GM21528 (cell line): ENCODE results near the gene SPRN.

Source experiments
- ATAC-seq: cut with Tn5 transposase; IDR thresholded peaks from one replicate; pipeline ENCODE4 v1.9.1; 2021; ENCODE audit warnings: mild to moderate bottlenecking, moderate library complexity; ENCODE audit not compliant: unreplicated experiment, low FRiP score

Gene SPRN

DNA sequence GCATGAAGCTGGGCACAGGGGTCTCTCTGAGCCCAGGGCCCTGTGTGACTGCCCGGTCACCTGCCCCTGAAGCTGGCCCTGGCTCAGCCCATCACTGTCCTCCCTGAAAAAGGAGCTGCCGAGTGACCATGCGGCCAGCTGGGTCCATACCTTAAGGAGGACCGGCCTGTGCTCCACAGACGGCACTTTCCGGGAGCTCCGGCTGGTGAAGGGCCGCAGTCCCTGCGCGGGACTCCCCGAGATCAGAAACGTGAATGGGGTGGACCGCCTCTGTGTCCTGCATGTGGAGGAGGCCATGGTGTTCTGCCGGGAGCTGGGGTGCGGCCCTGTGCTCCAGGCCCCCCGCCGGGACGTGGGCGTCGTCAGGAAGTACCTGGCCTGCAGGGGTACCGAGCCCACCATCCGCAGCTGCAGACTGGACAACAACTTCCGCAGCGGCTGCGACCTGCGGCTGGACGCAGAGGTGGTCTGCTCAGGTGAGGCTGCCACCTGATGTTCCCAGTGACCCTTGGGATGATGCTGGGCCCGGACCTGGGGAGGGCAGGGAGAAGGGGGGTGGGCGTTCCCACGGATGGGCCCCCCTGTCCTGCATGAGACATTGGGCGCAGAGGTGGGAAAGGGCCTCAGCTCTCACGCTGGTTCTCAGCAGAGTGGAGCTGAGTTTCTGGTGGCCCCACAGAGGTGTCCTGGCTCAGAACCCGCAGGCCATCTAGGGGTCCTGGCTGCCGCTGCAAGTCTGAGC, 32.8 kb upstream of the SPRN start:
- no peak for ATAC-seq

DNA sequence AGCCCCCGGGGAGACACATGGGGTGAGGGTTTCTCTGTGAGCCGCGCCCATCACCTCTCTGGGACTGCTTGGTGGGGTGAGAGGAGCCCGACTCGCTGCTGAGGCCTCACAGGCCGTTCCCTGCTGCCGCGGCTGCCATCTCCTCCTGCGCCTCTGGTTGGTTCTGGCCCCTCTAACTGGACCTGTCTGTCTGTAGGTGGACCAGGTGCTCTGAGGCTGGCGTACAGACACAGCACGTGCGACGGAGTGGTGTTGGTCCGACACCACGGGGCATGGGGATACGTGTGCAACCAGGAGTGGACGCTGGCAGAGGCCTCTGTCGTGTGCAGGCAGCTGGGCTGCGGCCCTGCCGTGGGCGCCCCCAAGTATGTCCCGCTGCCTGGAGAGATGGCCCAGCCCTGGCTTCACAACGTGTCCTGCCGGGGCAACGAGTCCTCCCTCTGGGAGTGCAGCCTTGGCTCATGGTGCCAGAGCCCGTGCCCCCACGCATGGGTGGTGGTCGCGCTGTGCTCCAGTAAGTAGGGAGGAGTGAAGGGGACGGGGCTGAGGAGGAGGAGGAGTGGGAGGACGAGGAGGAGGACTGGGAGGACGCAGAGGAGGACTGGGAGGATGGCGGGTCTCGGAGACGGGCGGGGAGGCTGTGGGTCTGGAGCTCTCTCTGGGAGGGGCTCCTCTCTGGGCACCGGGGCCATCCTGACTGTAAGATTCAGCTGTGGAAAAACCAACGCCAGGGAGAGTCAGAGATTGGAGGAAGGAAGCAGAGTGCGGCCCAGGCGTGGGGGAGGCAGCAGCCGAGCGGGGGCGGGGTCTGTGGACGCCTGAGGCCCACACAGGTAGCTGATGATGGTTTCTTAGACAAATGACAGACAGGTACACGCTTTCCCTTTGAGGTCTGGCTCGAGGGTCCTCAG, 31.9 kb upstream of the SPRN start:
- no peak for ATAC-seq

DNA sequence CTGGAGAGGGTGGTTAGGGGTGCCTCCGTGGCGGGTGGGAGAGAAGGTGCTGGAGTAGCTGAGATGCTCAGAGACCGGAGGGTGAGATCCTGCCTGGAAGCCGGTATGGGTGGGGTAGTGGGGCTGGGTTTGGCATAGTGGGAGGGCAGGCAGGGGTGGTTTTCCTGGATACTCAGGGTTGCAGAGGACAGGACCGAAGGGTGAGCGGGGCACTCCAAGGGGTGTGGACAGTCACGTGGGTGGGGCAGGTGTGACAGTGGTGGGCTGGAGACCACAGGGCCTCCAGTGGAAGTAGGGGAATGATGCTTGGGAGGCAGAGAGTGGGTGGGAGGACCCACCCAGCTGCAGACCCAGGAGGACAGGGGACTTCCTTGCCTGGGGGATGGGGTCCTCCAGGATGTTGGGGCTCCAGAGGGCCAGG, 31.2 kb upstream of the SPRN start:
- no peak for ATAC-seq

DNA sequence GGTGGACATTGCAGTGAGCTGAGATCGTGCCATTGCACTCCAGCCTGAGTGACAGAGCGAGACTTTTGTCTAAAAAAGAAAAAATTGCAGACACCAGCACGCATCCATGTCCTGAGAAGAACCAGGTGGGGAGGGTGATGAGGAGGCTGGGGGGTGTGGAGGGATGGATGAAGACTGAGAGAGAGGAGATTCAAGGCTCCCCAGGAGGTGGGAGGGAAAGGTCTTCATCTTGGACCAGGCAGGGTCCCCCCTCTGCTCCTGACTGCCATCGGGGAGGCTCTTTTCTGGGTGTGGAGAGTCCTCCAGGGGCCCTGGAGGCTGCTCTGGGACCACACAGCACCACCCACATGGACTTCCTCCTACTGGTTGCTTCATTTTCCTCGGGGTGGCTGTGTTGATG, 30.8 kb upstream of the SPRN start:
- no peak for ATAC-seq

DNA sequence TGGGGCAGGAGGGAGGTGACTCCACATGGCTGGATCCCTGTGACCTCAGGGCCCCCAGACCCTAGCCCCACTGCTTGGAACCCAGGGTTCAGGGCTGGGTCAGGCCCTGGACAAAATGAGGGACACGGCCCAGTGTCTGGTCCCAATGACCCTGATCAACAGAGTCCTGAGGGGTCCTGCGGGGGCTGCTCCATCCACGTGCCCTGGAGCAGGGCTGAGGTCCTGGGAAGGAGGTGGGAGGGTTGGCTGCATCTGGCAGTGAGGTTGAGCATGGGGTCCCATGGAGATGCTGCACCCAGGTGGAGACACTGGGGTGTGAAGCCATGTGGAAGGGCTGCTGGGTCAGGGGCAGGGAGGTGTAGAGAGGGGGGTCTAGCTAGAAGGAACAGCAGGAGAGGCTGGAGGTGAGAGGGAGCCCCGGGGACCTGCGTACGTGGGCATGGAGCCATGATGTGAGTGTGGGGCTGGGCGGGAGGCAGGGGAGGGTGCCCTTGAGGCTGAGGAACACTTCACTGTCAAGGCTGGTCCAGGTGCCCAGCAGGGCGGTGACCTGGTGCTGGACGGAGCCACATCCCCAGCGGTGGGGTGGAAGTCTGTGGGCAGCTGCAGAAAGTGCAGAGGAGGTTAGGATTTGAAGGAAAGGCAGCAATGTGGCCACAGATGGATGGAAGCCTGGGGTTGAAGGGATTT, 29.9 kb upstream of the SPRN start:
- no peak for ATAC-seq

DNA sequence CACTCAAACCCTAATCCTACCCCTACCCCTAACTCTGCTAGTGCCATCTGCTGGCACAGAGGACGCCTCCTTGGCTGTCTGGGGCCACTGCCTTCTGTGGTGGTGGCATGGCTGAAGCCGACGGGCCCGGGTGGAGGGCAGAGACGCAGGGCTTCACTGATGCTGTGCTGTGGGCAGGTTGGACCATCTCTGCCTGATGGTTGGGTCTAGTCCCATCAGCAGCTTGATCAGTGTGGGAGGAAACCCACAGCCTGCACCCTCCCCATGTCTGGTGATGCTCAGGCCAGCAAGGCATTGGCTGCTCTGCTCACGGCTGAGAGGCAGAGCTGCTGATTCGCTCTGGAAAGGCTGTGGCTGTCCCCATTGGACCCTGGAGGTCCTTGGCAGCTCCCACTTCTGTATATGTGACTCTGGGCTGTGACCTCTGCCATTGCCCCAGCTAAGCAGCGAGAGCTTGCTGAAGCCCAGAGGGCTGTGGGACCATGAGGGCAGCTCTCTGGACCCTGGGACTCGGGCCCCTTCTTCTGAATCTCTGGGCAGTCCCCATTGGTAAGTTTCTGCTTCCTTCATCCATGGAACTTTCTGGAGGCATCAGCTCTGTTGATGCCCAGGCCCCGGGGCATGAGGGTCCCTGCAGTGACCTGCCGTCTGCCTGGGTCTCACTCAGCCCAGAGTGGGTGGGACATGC, 29.2 kb upstream of the SPRN start, which contains the start of gene SCART1:
Gene SCART1, plus strand, starts transcription at position 430 of the 688 bp plus-strand sequence. Its CDS starts 53 bp downstream, at position 483.
- ATAC-seq = no peak

DNA sequence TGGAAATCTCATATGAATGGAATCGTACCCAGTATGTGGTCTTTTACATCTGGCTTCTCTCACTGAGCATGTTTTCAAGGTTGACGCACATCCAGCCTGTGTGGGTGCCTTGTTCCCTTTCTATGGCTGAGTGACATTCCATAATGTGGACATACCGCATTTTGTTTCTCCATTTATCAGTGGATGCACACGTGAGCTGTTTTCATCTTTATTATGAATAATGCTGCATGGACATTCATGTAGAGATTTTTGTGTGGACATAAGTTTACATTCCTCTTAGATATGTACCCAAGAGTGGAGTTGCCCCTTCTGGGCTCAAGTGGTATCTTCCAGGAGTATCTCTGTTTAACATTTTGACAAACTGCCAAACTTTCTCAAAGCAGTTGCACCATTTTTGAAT, 28.0 kb upstream of the SPRN start:
- no peak for ATAC-seq

DNA sequence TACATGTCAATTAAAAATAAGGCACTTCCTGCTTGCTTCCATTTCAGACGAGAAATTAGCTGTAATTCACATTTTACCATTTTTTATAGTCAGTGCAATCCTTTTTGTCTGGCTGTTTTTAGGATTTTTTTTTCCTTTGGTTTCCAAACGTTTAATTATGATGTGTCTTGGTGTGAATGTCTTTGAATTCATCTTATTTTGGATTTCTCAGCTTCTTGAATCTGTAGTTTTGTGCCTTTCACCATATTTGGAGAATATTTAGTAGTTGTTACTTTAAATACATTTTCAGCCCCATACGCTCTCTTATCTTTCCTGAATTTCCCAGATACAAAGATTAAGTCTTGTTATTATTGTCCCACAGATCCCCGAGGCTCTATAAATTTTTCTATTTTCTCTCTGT, 26.9 kb upstream of the SPRN start:
- no peak for ATAC-seq

DNA sequence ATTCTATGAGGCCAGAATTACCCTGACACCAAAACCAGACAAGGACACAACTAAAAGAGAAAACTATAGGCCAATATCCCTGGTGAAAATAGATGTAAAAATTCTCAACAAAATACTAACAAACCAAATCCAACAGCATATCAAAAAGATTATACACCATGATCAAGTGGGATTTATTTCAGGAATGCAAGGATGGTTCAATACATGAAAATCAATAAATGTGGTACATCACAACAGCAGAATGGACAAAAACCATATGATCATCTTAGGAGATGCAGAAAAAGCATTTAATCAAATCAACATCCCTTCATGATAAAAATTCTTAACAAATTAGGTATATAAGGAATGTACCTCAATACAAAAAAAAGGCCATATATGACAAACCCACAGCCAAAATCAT, 23.7 kb upstream of the SPRN start:
- ATAC-seq = no peak

DNA sequence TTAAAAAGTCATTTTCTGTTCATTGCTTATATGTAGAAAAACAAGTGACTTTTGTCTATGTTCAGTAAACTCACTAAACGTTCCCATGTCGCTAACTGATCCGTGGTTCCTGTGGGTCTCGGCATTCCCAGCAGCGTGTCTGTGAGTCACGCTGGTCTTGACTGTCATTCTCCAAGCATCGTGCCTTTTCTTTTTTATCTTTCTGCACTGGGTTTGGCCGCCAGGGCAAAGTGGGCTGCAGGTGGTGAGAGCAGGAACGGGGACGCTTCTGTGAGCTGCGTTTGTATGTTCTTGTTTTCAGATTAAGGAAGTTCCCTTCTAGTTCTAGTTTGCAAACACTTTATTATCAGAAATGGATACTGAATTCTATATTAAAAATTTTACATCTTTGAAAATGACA, 22.6 kb upstream of the SPRN start:
- ATAC-seq = no peak

DNA sequence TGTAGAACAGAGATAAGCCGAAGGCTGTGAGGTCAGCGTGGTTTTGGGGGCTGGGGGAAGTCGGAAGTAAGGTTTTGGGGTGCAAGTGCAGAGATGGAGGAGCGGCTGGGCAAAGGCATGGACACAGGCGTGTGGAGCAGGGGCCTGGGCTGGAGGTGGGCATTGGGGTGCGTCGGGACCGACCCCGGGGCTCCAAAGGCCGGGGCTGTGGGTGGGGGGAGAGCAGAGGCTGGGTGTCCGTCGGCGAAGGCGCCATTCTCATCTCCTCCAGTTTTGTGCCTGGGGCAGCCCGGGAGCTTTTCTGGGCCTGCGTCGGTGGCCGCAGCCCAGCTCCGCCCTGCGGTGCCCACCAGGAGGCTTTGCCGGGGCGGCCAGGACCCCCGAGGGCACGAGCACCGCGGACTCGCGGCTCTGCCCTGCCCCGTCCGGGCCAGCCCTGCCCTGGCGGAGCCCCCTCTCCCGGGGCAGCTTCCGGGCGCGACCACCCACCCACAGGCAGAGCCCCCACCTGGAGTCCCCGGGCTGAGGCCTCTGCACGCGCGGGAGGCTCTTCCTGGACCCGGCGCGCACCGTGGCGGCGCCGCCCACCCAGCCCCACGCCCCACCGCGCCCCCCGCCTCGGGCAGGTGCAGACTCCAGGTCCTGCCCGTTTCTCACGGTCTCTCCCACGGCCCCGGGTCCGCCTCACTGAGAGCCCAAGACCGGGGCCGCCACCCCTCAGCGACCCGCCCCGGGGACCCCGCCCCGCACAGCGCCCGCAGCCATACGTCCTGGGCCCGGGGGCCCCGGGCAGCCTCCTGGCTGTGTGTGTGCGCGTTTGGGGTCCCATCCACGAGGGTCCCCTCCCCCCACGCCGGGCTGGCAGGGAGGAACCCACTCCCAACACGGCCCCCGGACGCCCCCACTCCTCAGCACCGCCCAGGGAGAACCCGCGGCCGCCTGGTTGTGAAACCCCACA, 21.6 kb upstream of the SPRN start:
- ATAC-seq = no peak

DNA sequence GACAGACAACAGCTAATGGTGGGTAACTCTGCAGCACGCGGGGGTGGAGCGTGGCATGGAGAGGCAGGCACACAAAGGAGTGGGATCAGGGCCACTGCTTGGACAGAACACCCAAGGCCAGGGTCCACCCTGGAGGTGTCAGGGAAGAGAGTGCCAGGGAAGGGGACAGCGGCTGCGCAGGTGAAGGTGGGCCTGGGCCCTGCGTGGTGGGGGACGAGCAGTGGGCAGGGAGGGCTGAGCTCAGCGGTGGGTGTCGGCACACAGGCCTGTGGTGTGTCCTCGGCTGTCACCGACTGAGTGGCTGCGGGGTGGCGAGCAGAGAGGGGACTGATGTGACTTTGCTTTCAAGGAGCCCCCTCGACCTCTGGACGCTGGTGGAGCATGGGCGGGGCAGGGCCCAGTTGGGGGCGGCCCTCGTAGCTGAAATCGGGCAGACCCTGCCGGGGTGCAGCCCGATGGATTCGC, 20.9 kb upstream of the SPRN start:
- ATAC-seq = no peak

DNA sequence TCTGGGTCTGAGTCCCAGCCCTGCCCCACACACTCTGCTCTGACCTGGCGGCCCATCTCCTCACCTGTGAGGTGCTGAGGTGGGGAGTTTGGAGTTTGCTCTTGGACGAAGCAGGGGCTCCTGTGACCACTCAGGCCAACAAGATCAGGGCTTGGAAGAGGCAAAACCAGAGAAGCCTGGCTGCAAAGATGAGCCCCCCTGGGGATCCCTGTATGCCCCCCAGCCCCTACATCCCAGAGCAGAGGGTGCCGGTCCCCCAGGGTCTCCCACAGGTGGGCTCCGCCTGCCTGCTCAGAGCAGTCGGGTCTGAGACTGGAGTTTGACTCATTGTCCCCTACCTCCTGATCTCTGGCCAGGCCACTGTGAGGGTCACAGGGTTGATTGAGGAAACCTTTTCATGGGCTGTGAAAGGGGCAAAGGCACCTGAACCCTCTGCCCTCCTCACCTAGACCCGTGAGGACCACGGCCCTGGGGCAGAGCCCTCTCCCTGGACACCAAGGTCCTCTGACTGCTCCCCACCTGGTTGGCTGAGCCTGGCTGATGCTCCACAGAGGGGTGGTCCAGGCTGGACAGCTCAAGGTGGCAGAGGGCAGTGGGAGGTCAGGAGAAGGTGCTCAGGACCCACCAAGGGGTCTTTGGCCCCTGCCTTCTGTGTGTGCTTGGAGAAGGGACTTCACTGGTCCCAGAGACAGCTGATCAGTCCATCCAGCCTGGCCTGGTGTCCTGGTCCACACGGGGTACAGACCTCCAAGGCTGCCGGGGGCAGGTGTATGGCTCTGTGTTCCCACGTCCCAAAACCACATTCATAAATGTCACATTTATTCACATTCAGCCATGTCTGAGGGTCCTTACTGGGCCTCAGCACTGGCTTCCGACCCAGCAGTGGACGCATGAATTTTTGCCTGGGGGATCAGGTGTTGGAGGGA, 20.2 kb upstream of the SPRN start:
- ATAC-seq = no peak

DNA sequence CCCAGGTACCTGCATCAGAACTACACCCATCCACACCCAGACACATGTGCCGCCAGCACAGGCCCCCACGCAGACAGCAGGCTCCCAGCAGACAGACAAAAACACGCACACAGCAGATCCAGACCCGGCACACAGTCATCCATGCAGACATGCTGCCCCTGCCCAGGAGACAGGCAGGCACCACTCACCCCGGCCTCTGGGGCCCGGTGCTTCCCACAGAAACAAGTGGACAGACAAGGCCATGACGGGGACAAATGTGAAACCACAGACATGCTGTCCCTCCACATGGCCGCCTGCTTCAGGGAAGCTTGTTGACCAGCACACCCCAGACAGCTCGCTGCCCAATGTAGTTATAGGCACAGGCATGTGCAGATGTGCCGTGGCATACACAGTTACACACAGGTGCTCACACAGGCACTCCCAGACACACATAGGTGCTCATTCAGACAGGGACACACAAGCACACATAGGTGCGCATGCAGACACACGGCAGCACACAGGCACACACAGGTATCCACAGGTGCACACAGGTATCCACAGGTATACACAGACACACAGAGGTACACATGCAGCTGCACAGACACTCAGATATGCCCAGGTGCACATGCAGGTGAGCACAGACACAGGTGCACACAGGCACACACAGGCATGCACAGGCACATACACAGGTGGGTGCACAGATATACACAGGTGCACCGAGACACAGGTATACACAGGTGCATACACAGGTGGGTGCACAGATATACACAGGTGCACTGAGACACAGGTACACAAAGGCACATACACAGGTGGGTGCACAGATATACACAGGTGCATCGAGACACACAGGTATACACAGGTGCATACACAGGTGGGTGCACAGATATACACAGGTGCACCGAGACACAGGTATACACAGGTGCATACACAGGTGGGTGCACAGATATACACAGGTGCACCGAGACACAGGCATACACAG, 18.8 kb upstream of the SPRN start:
- no peak for ATAC-seq

DNA sequence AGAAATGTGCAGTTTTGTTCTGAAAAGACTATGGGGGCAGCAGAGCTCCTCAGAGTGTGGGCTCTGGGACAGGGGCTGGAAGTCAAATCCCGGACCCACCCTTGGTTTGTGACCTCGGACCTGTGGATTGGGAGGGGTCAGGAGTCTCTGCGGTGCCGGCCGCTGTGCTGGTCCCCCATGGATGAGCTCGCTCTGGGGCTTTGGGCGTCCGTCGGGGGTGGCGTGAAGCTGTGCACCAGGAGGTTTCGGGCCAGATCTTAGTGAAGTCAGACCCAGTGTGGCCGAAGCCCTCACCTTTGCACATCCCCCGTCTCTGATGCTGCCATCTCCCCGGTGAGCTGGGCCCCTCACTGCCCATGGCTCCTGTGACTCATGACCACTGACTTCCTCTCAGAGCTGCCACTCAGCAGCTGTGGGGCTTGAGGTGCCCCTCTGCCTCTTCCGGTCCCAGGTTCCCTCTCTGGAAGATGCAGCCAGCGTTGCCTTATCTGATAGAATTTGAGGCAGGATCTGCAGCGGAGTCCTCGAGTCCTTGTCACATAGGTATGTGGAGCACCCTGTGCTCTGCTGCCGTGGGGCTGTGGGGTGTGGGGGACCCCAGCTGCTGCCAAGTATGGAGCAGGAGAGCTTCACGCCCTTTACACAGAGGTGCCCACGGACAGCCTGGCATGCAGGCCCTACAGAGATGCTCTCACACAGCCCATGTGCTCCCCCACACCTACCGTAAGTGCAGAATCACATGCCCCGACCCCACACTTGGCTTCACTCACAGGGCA, 18.0 kb upstream of the SPRN start:
- no peak for ATAC-seq

DNA sequence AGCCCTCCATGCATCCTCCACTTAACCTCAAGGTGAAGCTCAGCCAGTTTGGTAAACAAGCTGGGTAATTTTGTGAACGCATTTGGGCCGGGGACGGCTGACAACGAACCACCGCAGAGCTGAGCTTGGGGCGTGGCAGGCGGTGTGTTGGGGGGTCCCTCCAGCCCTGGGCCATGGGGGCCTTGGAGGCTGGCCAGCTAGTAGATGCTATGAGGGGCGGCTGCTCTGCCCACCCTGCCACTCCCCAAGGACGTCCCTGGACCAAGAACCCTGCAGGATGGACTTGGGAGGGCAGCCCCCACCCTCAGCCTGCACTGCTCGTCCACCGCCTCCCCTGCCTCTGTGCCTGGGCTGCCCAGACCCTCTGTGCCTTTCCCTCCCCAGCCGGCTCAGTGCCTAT, 17.4 kb upstream of the SPRN start:
- ATAC-seq = no peak
